AG08395 (cell line): ENCODE measurements around the gene RNF183.
A peak's percentile ranks its signal among the peaks of the same experiment; 100 is the strongest.
"Not testable (repeated sequence)": the region's sequence is repeated elsewhere in the genome, so short reads cannot be mapped to it uniquely, and the experiment has no call there.

ENCODE experiments used
- DNase-seq: peaks from one replicate; pipeline ENCODE4 v3.0.0; 2012; ENCODE audit warnings: mixed read lengths, low spot score

Gene RNF183

GRCh38 chr9:113274474-113275156, 28.6 kb downstream of the RNF183 start:
- peak; percentile 67 for DNase-seq

- DNase-seq, result no peak
Observed at GRCh38 chr9:113269871-113270270, 33.3 kb downstream of the RNF183 start.

GRCh38 chr9:113269355-113269754, 33.8 kb downstream of the RNF183 start:
- no peak for DNase-seq

- DNase-seq, result no peak
Observed at GRCh38 chr9:113267911-113268566, 35.1 kb downstream of the RNF183 start.

GRCh38 chr9:113266174-113266573, 37.0 kb downstream of the RNF183 start:
- no peak for DNase-seq

- no peak for DNase-seq
Observed at GRCh38 chr9:113261917-113262671, 41.1 kb downstream of the RNF183 start.

- no peak for DNase-seq
Observed at GRCh38 chr9:113258282-113258681, 44.9 kb downstream of the RNF183 start.

- DNase-seq, result no peak
Observed at GRCh38 chr9:113257863-113258262, 45.3 kb downstream of the RNF183 start.

GRCh38 chr9:113255438-113255837, 47.7 kb downstream of the RNF183 start:
- no peak for DNase-seq

- no peak for DNase-seq
Observed at GRCh38 chr9:113254991-113255390, 48.2 kb downstream of the RNF183 start.

- DNase-seq, result no peak
Observed at GRCh38 chr9:113250807-113251206, 52.4 kb downstream of the RNF183 start.

GRCh38 chr9:113249661-113250060, 53.5 kb downstream of the RNF183 start:
- not testable (repeated sequence) for DNase-seq

- DNase-seq, result no peak
Observed at GRCh38 chr9:113247640-113248039, 55.5 kb downstream of the RNF183 start.
